ENCODE measurements around the gene GAA. TPM values are rescaled to one million over a fixed set of nuclear protein-coding genes. Genes with fewer than 3 reads are reported as not detected.

Gene GAA
- total and polyA plus RNA-seq, 10 of the 15 experiments (the other 5 are each of a cell fraction or from before 2014, with no cell fraction given), result 0.18 to 10.5 (median 4.1) TPM

- no peak for TF ChIP-seq IRF4 (IDR thresholded peaks at IDR 0.05; ENCODE audit: low read depth, low read length)
- no peak for TF ChIP-seq IKZF1 (conservative IDR thresholded peaks at IDR 0.05)
- TF ChIP-seq JUND (IDR thresholded peaks at IDR 0.05; ENCODE audit: low read depth, low read length), result no peak
- no peak for TF ChIP-seq STAT1 (conservative IDR thresholded peaks at IDR 0.05)
These were observed 31.7 kb downstream of the GAA start (continued) for GRCh38 chr17:80132906-80133625.

- H4K20me1 ChIP-seq (ENCODE audit: control insufficient read depth, insufficient read depth), result no peaks in the 10 kb centered on the region
- POLR2A ChIA-PET, result no interaction called here
- RAD21 ChIA-PET (ENCODE audit: unreplicated experiment), result no interaction called here
- FAIRE-seq (no peak), ATAC-seq (no peak), DNase-seq (ENCODE audit: low read depth, low spot score) (no peak)
- WGBS (ENCODE audit: insufficient coverage, insufficient replicate concordance, low lambda C conversion rate, missing lambda C conversion rate), result 99% methylated on average over 6 of the region's 6 CpGs
- peaks cover 13 to 36% of the 10 kb centered on the region in 2 experiments for H3K36me3 ChIP-seq (ENCODE audit: control insufficient read depth in 2 of 2, insufficient read depth in 2 of 2, low read length in 1 of 2)
- H2AFZ ChIP-seq (ENCODE audit: control insufficient read depth, low read depth, low read length), result no peak overlapping the region
- TF ChIP-seq, protein P1, sequence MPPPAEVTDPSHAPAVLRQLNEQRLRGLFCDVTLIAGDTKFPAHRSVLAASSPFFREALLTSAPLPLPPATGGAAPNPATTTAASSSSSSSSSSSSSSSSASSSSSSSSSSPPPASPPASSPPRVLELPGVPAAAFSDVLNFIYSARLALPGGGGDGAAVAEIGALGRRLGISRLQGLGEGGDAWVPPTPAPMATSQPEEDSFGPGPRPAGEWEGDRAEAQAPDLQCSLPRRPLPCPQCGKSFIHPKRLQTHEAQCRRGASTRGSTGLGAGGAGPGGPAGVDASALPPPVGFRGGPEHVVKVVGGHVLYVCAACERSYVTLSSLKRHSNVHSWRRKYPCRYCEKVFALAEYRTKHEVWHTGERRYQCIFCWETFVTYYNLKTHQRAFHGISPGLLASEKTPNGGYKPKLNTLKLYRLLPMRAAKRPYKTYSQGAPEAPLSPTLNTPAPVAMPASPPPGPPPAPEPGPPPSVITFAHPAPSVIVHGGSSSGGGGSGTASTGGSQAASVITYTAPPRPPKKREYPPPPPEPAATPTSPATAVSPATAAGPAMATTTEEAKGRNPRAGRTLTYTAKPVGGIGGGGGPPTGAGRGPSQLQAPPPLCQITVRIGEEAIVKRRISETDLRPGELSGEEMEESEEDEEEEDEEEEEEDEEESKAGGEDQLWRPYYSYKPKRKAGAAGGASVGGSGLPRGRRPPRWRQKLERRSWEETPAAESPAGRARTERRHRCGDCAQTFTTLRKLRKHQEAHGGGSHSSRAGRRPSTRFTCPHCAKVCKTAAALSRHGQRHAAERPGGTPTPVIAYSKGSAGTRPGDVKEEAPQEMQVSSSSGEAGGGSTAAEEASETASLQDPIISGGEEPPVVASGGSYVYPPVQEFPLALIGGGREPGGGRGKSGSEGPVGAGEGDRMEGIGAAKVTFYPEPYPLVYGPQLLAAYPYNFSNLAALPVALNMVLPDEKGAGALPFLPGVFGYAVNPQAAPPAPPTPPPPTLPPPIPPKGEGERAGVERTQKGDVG (CRISPR knock-in tag; IDR thresholded peaks at IDR 0.05), result no peak
- TF ChIP-seq CBX3 (IDR thresholded peaks at IDR 0.05; ENCODE audit: borderline replicate concordance, low read depth), result no peak
- TF ChIP-seq ZSCAN29 (IDR thresholded peaks at IDR 0.05), result no peak
- no peak for TF ChIP-seq TBL1XR1 (IDR thresholded peaks at IDR 0.05; ENCODE audit: low read depth, low read length)
- H3K4me2 ChIP-seq (ENCODE audit: control insufficient read depth, insufficient read depth), result no peak overlapping the region
- no peaks in the 10 kb centered on the region for H3K9me3 ChIP-seq (replicated peaks; ENCODE audit: control insufficient read depth, insufficient read depth, low read length)
- no peaks in the 10 kb centered on the region for H3K79me2 ChIP-seq (ENCODE audit: control insufficient read depth, insufficient read depth, low read length)
- no peaks in the 10 kb centered on the region for H3K4me1 ChIP-seq (ENCODE audit: control insufficient read depth, insufficient read depth, low read length)
- H3K9ac ChIP-seq (ENCODE audit: control insufficient read depth, insufficient read depth, low read length), result no peak overlapping the region
- SMC1A ChIA-PET (ENCODE audit: uncharacterized antibody, unreplicated experiment), result no interaction called here
- in situ Hi-C loops (cut with MboI), result no loop called here
- intact Hi-C loops (cut with micrococcal nuclease; ENCODE audit: unreplicated experiment), result no loop called here
- no TSS peak for BruUV-seq (replicated peaks)
- no peaks in the 10 kb centered on the region for H3K27me3 ChIP-seq (replicated peaks in 1 of 2; ENCODE audit: control insufficient read depth in 2 of 2, insufficient read depth in 2 of 2, low read length in 1 of 2)
- CTCF ChIA-PET, result interaction anchor here (0.6 to 1.1 kb wide), 5 partner anchors 9 to 127 kb away, joined by 3 to 5 read pairs (median 3); partner anchors contain the start of gene GAA
- H3K27ac ChIP-seq (ENCODE audit: control insufficient read depth, insufficient read depth), result no peak overlapping the region
- no peak overlapping the region for H3K4me3 ChIP-seq
These were observed 32.2 kb downstream of the GAA start for GRCh38 chr17:80133626-80133970.

Measured in GM12878 (cell line).